CD4-positive, alpha-beta T cell treated with Interleukin-12 subunit alpha and Interleukin-12 subunit beta, for 1 hour (primary cell): ENCODE measurements around the gene OR4L1.
"Not testable (repeated sequence)": the region's sequence is repeated elsewhere in the genome, so short reads cannot be mapped to it uniquely, and the experiment has no call there.

Experiments used
- DNase-seq: peaks from one replicate; pipeline ENCODE4 v3.0.0-alpha.2; 2020

Gene OR4L1, protein sequence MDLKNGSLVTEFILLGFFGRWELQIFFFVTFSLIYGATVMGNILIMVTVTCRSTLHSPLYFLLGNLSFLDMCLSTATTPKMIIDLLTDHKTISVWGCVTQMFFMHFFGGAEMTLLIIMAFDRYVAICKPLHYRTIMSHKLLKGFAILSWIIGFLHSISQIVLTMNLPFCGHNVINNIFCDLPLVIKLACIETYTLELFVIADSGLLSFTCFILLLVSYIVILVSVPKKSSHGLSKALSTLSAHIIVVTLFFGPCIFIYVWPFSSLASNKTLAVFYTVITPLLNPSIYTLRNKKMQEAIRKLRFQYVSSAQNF

DNA sequence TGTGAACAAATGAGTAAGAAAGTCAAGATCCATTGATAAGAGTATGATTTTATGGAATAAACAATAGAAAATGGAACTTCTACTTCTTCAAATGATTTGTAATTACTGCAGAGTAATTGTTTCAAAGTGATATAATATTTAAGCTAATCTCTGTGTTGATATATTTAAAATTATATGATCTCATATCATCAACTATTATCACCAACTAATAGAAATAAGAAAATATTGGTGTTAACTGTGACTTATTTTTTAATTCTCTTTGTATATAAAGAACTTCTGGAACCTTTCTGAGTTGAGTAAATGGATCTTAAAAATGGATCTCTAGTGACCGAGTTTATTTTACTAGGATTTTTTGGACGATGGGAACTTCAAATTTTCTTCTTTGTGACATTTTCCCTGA lies at the start of gene OR4L1:
Gene OR4L1, plus strand, starts transcription at position 301 of the 400 bp plus-strand sequence. Its CDS starts 0 bp downstream, at position 301.
- no peak for DNase-seq

DNA sequence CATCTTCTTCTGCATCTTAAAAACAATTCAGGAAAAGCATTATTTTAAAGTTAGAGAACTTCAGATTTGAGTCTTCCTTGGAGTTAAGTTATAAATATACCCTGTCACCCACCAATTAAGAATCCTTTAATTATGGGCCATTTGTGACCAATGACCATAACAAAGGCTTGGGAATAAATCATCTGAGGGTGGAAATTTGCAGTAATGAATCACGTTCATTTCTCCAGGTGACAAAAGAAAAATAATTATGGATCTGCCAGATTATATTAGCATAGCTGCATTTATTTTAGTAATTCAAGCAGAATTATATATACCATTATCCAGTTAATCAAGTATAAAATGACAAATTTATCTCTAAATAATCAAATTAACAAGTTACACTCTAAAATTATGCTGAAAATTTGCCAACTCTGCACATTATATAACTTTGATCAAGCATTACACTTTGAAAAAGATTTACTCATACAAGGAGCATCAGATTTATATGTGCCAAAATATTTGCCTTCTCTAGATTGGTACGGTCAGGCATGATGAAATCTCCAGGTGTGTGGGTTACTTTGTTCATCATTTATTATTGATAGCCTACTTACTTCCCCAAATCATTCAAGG lies 40.5 kb upstream of the OR4L1 start, which contains the start of gene OR4K14:
Gene OR4K14, minus strand, starts transcription at position 51 of the 609 bp plus-strand sequence. CDS start 4,114 bp downstream, outside the sequence.
- no peak for DNase-seq

DNA sequence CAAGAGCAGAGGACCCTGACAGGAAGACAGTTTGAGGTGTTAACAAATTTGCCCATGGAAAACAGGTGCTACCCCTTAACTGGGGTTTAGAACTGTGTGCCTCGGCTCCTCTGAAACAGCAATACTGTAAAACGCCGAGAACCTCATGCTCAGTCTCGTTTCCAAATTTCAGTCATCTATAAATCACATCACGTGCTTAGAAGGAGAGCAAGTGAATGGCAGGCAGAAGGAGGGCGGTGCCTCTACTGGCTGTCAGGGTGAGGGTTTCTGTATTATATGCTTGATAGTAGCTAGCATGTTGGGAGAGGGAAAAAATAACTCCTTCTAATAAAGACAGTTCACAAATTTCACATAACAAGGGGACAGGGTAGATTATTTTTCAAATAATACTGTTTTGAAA lies 28.8 kb upstream of the OR4L1 start:
- DNase-seq, result no peak

DNA sequence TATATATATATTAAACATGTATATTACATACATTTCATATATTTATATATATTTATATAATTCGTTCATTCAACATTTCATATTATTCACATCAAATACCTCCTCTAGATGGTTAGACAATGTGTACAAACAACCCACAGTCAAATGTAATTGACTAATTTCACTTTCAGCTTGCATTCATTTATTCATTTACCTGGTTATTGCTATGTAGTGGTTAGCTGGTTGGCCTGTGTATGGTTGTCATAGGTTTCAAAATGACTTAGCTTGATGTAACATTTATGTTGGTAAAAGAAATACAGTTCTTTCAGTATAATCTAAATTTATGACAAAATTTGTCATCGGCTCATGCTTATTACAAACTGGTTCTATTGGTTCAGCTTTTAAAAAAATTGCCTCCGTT lies 24.4 kb upstream of the OR4L1 start:
- no peak for DNase-seq

DNA sequence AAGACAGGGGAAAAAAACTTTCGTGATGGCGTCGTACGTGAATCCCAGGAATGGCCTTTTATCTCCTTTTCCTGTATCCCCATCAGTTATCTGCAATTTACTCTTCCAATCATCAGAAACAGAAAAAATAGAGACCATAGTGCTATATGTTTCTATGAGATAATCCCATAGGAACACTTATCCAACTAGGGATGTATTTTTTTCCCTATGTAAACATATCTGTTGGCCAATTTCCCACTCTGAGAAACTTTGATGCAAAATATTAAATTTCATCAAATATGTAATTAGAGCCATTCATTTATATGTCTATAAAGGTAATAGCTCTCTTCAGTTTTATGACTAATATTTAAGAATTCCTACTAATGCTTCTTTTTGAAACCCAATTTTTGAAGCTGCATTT lies 23.9 kb upstream of the OR4L1 start, which contains the start of gene OR4K13:
Gene OR4K13, minus strand, starts transcription at position 101 of the 400 bp plus-strand sequence. CDS start 1,280 bp downstream, outside the sequence.
- DNase-seq, result no peak

DNA sequence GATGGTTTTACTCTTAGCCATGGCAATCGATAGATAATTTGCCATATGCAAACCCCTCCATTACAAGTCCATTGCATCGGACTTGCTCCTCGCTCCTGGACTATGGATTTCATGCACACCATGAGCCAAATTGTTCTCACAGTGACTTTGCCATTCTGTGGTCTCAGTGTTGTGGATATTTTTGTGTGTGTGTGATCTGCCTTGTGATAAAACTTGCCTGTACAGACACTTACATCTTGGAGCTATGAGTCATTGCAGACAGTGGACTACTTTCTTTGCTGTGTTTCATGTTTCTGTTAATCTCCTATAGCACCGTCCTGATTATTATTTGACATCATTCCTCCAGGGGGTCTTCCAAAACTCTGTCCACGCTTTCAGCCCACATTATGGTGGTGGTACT lies 15.6 kb upstream of the OR4L1 start:
- no peak for DNase-seq

DNA sequence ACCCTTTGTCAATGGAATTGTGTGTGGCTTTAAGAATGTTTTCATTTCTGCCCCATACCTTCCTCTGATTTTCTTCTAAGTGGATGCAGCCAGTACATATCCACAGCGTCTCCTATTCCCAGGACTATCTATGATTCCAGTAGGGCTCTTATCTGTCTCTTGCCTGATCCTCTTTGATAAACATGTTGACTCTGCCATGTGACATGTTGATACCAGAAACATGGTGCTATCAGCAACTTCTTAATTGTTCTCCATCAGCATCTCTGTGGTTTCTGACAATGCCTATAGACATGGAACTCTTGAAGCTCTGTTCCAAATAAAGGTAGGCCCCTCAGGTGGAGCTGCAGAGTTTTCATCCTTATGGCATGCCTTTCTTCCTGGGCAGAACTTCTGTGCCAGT lies 11.6 kb upstream of the OR4L1 start:
- no peak for DNase-seq

DNA sequence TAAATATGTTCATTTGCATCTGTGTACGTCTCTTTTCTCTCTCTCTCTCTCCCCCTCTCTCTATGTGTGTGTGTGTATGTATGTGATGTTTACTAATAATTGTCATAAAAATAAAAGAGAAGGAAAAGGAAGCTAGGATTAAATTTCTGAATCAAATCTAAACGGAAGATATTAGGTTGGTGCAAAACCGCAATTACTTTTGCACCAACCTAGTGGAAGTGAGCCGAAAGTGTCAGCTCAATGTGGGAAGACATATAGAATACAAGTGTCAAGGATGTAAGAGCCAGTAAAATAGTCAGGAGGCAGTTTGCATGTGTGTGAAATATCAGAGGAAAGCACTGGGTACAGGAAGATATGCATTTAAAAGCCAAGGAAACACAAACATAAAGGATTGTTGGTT lies 32.2 kb downstream of the OR4L1 start:
- DNase-seq, result no peak

DNA sequence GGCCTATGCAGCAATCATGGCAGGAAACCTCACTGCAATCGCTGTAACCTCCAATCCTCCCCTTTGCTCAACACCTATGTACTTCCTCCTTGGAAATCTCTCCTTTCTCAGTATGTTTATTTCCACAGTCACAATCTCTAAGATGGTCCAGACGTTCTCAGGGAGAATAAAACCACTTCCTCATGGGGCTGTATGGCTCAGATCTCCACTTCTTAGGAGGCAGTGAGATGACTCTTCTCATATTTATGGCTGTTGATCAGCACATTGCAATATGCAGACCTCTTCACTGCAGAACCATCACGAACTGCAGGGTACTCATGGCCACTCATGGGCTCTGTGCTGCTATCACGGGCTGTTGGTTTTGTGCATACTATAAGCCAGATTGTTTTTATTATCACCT lies 33.6 kb downstream of the OR4L1 start:
- no peak for DNase-seq

DNA sequence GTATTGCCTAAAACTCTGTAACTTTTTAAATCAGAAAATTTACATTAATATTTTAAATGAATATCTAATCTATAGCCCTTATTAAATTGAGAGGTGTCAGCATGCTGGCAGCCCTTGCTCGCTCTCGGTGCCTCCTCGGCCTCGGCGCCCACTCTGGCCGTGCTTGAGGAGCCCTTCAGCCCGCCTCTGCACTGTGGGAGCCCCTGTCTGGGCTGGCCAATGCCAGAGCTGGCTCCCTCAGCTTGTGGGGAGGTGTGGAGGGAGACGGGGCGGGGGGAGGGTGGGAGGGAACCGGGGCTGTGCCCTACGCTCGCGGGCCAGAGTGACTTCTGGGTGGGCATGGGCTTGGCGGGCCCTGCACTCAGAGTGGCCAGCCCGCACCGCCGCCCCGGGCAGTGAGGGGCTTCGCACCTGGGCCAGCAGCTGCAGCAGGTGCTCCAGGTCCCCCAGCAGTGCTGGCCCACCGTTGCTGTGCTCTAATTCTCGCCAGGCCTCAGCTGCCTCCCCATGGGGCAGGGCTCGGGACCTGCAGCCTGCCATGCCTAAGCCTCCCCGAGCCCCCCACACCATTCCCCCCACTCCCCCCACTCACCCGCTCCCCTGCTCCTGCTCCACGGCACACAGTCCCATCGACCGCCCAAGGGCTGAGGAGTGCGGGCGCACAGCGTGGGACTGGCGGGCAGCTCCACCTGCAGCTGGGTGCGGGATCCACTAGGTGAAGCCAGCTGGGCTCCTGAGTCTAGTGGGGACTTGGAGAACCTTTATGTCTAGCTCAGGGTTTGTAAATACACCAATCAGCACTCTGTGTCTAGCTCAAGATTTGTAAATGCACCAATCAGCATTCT lies 39.3 kb downstream of the OR4L1 start:
- not testable (repeated sequence) for DNase-seq

DNA sequence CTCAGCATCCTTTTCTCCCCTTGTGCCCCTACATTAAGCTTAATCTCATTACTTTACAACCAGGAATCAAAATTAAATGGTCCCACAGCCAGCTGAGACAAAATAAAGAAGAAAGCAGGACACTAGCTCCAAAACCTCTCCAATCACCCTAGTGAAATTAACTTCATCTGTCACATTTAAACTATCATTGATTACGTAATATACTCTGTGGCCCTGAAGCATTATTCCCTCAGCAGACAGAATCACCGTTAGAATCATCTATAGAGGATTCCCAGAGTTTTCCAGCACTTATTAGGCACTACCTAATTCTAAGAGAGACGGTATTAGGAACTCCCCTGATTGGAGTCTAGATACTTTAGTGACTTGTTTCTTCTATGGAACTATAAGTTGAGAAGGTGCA lies 50.6 kb downstream of the OR4L1 start, which contains the start of gene OR4K17:
Gene OR4K17, plus strand, starts transcription at position 302 of the 400 bp plus-strand sequence. CDS start 6,761 bp downstream, outside the sequence.
- no peak for DNase-seq
